Measurements from ENCODE around the gene GASK1B.

GASK1B gene

DNA sequence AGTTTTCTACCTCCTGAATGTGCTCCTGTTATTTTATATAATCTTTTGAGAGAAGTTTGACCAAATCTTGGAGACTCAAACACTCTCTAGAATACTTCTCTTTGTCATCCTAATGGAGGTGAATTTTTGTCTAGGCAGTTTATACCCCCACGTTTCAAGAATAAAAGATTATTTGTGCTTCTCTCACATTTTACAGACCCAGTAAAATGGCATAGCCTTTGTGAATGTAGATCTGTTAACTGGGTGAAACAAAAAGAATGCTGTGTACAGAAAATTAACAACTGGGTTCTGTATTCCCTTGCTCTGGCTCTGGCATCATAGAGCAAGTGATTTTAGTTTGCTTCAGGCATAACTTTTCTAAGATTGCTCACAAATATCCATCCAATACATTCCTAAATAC is 26.1 kb downstream of the GASK1B start:
- no peak for DNase-seq (ENCODE audit: low read depth)

DNA sequence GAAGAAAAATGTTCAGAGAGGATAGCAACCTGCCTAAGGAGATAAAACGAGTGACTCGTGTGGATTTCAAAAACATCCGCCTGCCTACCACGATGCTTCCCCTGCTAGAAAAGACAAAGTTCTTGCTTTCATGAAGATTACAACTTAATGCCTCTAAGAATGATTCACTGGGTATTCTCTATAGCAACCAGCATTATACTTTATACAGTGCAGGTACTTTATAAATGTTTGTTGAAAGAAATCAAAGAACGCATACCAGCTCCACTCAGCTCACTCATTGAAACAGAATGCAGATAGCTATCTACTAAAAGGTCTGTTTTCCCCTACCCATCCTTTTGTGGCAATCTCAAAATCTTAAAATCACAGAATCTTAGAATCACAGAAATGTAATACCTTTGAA is 33.7 kb downstream of the GASK1B start:
- DNase-seq (ENCODE audit: low read depth) = no peak

DNA sequence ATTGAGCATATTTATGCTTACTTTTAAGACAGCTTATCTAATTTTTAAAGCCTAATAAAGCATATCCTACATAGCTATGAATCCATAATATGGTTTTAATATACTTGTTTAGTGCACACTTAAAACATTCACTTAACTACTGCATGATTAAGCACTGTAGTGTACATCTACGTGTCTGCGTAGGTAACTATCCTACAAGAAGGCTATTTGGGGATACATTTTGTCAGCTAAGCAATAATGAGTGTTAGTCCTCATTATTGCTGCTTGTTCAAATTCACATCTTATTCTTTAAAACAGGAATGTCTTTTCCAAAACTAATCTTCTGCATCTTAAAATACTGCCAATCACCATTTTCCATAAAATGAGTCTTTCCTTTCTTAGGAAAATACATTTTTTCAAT is 38.6 kb downstream of the GASK1B start:
- no peak for DNase-seq (ENCODE audit: low read depth)

DNA sequence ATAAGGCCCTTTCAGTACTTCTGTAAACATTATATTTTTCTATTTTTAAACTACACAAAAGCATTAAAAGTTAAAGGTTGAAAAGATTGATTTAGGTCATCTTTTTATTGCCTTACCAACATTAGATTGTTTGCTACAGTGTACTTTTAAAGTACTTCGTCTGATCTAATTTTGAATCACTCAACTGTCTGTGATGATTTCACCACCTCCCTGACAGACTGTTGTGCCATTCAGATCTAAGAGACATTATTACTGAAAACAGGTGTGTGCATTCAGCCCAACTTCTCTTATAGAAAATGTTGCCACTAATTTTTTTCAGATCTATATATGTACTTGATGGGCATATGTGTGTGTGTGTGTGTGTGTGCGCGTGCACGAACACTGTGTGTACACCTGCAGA is 39.3 kb downstream of the GASK1B start:
- DNase-seq (ENCODE audit: low read depth) = no peak

DNA sequence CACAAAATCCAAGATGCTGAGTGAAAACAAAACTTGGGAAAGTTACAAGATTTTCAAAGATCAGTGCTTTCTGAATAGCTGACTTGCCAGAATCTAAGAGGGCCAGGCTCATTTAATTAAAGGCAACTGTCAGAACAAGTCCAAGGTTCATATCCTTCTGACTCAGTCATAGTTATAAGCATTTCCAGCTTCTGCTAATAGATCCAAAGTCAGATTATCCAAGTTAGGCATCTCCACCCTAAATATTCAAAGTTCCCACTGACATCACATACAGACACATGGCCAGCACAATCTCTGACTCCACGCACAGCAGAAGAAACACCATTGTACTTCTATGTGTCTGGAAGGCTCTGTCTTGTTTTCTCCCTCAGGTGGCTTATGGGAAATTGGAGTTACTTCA is 41.8 kb downstream of the GASK1B start:
- no peak for DNase-seq (ENCODE audit: low read depth)

DNA sequence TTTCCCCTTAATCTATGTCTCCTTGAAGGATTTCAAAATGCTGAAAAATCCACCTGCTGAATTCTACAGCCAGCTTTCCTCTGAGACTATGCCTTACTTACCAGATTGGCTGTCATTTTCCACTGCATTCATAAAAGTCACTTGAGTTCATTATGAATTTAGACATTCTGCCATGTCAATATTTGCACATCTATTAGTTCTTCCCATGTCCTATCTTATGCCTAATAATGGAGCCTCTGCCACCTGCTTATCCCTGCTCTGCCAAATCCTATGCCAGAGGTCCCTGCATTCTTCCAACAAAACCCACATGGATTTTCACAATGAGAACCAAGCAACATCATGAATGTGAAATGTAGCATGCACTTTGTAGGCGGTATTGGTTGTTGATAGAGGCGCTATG is 42.6 kb downstream of the GASK1B start:
- DNase-seq (ENCODE audit: low read depth) = no peak

DNA sequence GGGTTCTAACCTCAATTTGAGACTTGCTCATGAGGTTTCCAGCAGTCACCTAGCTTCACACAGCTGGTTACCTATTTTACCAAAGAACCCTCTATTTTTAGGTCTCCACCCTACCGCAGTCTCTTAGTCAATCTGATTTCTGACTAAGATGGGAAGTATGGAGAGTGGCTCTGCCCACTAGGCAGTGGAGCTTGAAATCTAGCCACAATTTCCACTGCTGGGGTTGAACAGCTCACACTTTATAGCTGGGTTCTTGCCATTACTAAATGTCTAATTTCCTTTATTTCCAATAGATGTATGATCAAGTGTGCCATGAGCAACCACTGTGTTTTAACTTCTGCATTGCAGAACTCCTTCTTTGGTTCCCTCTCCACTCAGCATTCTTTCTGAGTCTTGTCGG is 43.1 kb downstream of the GASK1B start:
- DNase-seq (ENCODE audit: low read depth) = no peak

DNA sequence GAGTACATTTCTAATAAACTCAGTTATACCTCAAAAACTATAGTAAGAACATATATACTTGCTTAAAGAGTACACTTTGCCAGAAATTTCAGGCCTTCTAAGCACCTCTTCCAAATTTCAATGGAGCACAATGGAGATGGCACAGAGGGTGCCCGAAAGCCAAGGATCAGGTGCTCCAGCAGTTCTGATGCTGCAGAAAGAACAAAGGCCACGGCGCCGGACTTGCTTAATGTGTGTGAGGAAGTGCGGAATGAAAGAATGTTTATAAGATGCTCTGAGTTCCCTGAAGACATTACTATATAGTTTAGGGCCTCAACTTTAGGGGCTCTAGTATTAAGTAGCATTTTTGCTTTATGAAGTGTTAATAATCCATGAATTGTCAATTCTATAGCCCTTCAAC is 44.3 kb downstream of the GASK1B start:
- no peak for DNase-seq (ENCODE audit: low read depth)

DNA sequence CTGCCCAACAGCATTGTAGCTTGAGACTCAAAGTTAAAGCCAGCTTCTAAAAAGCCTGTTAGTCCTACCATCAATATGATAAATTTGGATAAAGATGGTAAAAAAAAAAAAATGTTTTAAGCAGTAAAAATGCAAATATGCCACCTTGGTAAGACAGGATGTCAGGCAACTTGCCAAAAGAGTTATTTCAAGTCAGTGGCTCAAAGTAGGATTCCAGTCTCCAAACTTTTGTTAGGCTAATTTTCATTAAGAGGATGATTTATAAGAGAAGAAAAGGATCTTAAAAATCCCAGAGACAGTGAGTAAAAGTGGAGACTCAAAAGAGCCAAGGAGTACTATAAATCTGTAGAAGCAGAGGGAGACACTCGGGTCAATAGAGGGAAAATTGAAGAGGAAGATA is 47.5 kb downstream of the GASK1B start:
- no peak for DNase-seq (ENCODE audit: low read depth)
